HG03064 (cell line): Measurements from ENCODE around the gene NAPSA.

ENCODE experiments used
- ATAC-seq: cut with Tn5 transposase; IDR thresholded peaks from one replicate; pipeline ENCODE4 v1.9.1; 2021; ENCODE audit warnings: low read depth; ENCODE audit not compliant: unreplicated experiment

Gene NAPSA

DNA sequence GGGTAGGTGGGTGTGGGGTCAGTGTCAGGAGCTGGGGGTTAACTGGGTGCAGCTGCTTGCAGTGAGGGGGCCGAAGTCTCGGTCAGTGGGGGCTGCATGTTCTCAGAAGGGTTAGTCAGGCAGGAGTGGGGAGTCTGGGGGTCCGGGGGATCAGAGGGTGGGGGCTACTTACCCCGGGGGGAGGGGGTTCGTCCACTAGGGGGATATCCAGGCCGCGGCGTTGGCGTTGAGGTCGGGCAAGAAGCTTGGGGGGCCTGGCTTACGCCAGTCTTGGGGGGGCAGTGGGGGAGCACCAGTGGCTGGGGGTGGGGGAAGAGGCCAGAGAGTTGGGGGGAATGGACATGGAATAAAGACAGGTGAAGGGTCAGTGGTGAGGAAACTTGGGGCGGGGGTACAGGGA lies 45.4 kb downstream of the NAPSA start:
- ATAC-seq = no peak

DNA sequence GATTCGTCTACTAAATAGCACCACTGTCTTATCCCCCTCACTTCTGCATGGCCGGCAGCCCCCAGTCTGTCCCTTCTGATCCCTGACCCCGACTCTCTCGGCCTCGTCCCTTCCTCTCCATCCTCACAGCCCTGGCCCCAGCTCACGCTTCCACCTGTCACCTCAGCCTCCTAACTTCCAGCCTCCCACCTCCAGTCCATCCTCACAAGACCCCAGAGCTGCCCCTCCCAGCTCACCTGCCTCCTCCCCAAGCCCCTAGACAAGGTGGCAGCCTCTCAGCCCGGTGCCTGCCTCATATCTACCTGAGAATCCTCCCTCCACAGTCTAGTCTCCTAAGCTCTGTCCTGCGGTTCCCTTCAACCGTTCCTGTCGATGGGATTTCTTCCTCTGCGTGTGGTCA lies 46.3 kb downstream of the NAPSA start:
- ATAC-seq = no peak

DNA sequence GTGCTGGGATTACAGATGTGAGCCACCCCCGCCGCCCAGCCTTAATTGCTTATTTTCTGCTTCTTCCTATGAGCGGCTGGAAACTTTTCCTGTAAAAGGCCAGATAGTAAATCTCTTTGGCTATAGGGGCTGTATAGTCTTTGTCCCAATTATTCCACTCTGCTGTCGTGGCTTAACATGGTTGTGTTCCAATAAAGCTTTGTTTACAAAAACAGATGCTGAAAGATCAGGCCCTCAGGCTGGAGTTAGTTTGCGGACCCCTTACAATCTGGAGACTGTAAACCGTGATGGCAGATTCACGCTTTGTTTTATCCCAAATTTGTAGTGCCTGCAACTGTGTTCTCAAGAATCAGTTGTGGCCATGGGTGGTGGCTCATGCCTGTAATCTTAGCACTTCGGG lies 47.0 kb downstream of the NAPSA start:
- no peak for ATAC-seq

DNA sequence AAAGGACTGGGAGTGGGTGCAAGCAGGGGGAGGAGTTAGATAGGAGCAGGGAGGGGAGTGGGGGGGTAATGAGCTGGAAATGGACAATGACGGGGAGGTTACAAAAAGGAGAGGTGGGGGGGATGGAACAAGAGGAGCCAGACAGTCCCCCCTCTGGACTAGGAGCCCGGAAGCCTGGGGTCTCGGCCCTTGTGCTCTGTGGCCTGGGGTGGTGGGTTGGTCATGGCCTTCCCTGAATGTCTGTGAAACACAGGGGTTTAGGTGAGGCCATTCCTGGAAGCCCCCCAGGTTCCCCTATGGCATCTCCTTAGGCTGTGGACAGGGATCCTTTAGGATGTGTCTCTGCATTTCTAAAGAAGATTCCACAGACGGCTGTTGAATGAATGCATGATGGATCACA lies 48.3 kb downstream of the NAPSA start:
- no peak for ATAC-seq

DNA sequence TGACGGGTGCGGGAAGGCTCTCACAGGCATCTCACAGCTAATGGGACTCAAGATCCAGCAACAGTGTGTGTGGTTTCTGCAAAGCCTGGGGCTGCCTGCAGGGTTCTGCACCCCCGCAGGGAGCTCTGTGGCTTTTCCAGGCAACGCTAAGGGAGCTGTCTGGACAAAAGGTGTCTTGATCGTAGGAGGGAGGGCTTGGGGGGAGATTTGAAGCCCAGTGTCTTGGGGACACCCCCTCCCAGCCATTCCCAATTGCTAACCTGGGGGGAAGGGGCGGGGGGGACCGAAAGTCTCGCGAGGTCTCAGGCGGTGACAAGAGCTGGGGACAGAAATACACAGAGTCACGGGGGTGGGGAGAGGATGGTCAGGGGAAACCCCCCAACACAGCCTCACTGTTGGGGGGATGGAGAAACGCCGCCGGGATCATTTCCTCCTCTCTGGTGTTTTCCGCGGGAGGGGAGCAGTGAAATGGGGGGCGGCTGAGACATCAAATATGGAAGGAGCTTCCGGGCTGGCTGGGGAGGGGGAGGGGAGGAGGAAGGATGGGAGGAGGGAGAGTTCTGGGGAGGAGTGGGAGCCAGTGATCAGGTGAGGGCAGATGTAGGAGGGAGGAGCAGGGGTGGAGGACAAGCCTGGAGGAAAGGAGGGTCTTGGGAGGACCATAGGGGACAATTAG lies 49.5 kb downstream of the NAPSA start:
- ATAC-seq = no peak

DNA sequence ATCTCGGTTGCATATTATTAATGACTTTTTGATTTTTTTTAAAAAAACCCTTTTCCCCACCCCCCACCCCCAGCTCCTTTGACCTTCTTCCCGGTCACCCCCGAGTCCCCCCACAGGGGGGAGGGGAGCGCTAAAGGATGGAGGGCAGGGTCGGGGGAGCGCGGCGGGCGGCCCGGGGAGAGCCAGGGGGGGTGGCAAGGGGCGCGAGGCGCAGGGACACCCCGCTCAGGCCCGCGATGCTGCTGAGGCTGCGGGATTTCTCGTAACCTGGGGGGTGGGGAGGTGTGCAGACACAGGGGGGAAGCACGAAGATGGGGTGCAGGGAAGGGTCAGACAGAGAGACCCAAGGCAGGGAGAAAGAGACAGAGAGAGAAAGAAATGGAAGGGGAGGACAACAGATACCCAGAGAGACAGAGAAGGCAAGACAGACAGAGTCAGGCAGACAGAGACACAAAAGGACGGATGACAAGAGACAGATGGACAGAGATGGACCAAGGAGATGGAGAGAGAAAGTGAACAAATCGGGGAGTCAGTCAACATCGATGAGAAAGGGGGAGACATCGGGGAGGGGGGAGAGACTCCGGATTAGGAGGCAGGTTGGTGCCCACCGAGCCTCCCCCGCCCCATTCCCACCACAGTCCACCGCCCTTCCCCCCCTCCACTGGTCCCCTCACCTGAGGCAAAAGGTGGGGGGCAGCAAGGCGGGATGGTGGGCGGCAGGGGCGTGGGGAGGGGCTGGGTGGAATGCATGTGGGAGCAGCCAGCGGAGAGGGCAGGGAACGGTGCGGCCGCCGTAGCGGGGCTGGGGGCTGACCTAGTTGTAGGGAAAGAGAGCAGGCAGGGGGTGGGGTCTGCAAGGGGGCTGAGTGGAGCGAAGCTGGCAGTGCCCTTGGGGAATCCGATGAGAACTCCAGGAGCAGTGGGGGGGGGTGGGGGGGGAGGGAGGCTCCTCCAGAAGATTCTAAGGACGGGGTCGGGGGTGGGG lies 50.4 kb downstream of the NAPSA start:
- no peak for ATAC-seq

DNA sequence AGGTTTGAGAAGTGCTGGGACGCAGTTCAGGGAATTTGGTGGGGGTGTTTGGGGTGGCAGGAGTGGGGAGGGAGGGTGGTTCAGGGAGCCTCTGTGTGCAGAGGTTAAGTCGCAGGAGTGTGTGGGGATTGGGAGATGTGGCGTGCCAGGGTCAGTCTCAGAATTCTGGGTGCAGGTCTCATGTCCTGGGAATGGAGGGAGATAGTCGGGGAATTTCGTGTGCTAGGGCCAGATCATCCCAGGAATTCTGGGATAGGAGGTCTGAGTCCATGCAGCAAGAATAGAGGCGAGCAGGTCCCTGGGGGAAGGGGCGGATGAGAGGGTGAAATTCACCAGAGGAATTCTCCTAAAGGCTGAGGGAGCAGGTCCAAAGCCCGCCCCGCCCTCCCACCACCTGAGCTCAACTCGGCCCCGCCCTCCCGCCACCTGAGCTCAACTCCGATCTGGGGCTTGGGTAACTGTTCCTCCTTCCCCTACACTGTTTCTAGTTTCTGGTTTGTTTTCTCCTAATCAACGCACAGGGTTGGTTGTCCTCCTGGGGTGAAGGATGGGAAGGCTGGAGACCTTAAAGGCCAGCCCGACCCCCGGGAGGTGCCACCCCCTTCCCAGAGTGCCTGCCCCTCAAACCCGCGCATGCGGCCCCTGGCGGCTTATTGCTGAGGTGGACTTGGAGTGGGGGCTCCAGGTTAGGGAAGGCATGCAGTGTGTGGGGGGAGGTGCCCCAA lies 51.5 kb downstream of the NAPSA start:
- ATAC-seq = no peak

DNA sequence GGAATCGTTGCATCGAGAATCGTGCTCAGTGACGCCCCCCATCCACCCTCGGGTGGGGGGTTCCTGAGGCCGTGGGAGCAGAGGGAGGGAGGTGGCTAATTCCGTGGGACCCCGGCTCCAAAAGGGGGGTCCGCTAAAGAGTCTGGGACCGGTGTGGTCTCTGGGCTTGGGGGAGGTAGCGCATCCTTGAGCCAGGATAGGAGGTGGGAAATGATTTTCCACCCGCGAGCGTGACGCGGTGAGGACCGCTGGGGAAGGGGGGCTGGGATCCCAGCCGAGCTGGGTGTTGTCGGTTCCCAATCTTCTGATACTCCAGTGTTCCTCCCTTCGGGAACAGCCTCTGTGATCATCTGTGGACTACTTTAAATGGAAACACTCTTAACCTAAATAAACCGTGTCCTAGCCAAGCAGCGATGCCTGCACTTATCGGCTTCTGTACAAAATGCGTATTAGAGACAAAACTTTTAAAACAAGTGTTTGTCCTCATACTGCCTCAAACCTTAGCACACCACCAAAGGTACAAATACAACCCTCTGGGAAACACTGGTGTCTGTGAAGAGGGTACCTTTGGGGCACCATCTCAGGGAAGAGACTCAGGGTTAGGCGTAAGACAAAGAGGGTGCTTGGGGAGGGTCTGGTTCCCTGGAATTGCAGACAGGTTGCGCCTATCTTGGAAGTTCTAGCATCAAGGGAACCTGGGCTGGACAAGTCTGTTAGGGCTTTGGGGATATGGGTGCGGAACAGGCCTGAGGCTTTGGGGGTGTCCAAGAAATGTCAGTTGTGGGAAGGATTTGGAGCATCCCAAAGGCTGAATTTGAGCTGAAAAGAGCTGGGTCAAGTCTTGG lies 52.2 kb downstream of the NAPSA start:
- ATAC-seq = no peak

DNA sequence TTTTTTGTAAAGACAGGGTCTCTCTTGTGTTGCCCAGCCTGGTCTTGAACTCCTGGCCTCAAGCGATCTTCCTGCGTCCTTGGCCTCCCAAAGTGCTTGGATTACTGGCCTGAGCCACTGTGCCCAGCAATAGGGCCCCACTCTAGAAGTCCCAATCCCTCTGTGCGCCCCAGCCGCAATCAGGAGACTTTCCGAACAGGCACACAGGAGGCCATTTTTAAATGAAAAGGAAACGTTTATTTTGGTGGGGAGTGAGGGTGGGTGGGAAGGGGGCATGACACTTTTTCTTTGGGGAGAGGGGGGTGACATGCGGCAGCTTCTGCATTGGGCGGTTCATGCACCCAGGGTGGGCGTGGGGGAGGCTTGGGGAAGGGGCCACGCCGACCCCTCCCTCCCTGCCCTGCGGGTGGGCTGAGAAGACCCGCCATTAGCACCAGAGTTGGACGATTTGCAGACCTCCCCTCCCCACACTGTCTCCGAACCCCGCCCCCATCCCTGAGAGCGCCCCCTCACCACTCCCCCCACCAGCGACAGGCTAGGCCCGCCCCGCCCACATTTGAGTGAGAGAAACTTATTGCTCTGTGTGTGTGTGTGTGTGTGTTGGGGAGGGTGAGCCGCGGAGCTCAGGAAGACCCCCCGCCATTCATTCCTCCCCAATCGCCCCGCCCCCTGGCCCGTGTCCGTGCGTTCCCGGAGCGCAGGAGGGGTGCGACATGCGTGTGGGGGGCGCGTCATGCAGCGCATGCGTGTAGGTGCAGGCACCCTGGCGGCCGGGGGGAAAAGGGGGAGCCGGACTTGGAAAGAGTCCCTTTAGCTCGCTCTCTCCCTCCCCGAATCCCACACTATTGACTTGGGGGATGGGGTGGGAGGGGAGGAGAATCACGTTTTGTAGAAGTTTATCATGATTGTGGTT lies 53.5 kb downstream of the NAPSA start:
- ATAC-seq = no peak

DNA sequence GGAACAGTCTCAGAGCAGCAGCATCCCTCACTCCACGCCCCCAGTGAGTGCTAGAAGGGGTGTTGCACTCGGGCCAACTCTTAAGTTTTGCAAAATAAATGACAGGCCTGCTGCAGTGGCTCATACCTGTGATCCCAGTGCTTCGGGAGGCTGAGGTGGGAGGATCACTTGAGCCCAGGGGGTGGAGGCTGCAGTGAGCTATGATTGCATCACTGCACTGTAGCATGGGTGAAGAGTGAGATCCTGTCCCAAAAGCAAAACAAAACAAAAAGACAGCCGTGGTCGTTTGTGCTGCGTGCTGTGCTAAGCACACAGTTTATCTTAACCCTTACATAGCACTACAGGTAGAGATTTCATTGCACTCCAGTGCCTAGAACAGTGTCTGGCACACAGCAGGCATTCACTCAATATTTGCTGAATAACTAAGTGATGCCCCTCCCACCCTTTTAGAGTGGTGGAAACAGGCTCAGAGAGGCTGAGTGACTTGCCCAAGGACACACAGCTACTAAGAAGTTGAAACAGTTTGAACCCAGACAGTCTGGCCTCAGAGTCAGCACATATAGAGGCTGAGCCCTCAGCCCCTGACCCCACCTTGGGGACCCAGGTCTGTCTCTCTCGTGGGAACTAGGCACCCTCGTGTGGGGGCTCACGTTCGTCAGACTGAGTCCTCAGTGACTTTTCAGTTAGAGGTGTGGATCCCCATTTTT lies 54.5 kb downstream of the NAPSA start:
- no peak for ATAC-seq

DNA sequence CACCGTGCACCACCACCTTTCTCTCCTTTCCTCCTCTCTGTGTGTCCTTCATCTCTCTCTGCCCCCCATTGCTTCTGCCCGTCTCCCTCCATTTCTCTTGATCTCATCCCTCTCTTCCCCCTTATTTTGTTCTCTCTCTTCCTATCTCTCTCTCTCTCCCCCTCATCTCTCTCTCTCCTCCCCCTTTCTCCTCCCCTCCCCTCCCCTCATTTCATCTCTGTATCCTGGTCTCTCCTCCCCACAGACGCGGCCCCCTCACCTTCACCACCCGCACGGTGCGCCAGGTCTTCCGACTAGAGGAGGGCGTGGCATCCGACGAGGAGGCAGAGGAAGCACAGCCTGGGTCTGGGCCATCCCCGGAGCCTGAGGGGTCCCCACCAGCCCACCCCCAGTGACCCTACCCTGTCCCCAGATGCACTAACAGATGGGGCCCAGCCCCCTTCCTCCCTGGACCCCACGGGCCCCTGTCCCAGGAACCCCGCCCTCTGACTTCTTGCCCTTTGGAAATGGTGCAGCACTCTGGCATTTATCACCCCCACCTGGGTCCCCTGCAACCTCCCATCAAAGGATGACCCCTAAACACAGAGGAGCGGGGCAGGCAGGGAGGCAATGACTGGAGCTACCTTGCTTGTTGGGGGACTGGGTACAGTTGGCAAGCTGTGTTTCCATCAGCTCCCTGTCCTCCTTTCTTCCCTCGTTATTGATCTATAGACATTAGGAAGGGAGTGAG lies 55.9 kb downstream of the NAPSA start:
- ATAC-seq = no peak

DNA sequence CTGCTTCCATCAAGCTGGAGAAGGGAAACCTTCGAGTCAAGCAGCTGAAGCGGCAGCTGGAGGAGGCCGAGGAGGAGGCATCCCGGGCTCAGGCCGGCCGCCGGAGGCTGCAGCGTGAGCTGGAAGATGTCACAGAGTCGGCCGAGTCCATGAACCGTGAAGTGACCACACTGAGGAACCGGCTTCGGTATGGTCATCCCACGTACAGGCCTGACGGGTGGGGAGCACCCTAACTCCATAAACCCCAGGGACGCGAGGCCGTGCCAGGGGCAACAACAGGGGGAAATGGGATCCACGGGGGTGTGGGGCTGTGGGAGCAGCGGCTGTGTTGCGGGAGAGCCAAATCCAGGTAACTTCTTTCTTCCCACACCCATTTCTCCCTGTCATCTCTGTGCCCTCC lies 56.4 kb downstream of the NAPSA start:
- no peak for ATAC-seq
